Lung (tissue), 12 donors: ENCODE measurements around the gene CBLB. TPM values are rescaled to one million over a fixed set of nuclear protein-coding genes. Genes with fewer than 3 reads are reported as not detected.
"Not testable (repeated sequence)": the region's sequence is repeated elsewhere in the genome, so short reads cannot be mapped to it uniquely, and the experiment has no call there.

Source experiments
- ATAC-seq: fragments of 200-7000 bp; cut with Tn5 transposase; one replicate; pipeline ENCODE4 v1.9.1; 2020; ENCODE audit warnings: moderate number of reproducible peaks; ENCODE audit not compliant: insufficient read depth, low FRiP score
- DNase-seq, 3 donors: peaks; one replicate each; pipeline ENCODE4 v3.0.0-alpha.2; 2013 to 2017
- H3K27ac ChIP-seq, 2 donors: one replicate each; pipeline ENCODE4 v1.5.1; 2013; ENCODE audit warnings: mild to moderate bottlenecking in 2 of 2, moderate library complexity in 2 of 2, control low read depth in 1 of 2, inconsistent platforms in 1 of 2, low read depth in 1 of 2, low read length in 1 of 2
- H3K27me3 ChIP-seq, 3 donors: one replicate each; pipeline ENCODE4 v1.5.1; 2013; ENCODE audit warnings: low read length in 2 of 3; ENCODE audit not compliant: control insufficient read depth in 3 of 3, insufficient read depth in 3 of 3
- H3K36me3 ChIP-seq, 4 donors: one replicate each; pipeline ENCODE4 v1.5.1; 2013; ENCODE audit warnings: low read length in 4 of 4, mild to moderate bottlenecking in 1 of 4, moderate library complexity in 1 of 4; ENCODE audit not compliant: control insufficient read depth in 4 of 4, insufficient read depth in 4 of 4
- H3K4me1 ChIP-seq, 5 donors: one replicate each; pipeline ENCODE4 v1.5.1; 2013; ENCODE audit warnings: low read length in 5 of 5, mild to moderate bottlenecking in 2 of 5, moderate library complexity in 1 of 5; ENCODE audit not compliant: control insufficient read depth in 5 of 5, insufficient read depth in 5 of 5
- H3K4me3 ChIP-seq: one replicate; pipeline ENCODE4 v1.5.1; 2013; ENCODE audit warnings: mild to moderate bottlenecking, control low read depth, moderate library complexity
- H3K9ac ChIP-seq, 2 donors: one replicate each; pipeline ENCODE4 v1.5.1; 2013; ENCODE audit warnings: low read length in 2 of 2, control low read depth in 1 of 2; ENCODE audit not compliant: insufficient read depth in 1 of 2
- H3K9me3 ChIP-seq, 4 donors: one replicate each; pipeline ENCODE4 v1.5.1; 2013; ENCODE audit warnings: low read length in 3 of 4, mild to moderate bottlenecking in 1 of 4, moderate library complexity in 1 of 4; ENCODE audit not compliant: control insufficient read depth in 4 of 4, insufficient read depth in 3 of 4
- WGBS, 2 donors: extraction: QIAGEN DNeasy Blood & Tissue Kit; methylation state at CpG; one replicate each; pipeline ENCODE4 v1.1.7; 2013; 5-methylcytosine and 5-hydroxymethylcytosine counted together
- polyA plus RNA-seq, 2 donors: library from polyadenylated mRNA; stranded (reverse); fragments of 200-250 nt; gene quantifications; one replicate each; pipeline ENCODE4 v1.2.1, GENCODE V29; 2013
- total RNA-seq, 2 donors: library from RNA; depleted of rRNA in 1 of 2; stranded (reverse); fragments of >200 nt in 1 of 2; gene quantifications; one replicate each; pipeline ENCODE4 v1.2.1, GENCODE V29; 2014 to 2021
- TF ChIP-seq, protein P1 (sequence below): IDR thresholded peaks from 2 replicates; pipeline ENCODE4 v1.5.1; 2012; ENCODE audit warnings: mild to moderate bottlenecking; ENCODE audit errors: control extremely low read depth, extremely low read depth
- donor health status: control.
- donor health status: control.
- donor health status: Bipolar disorder and iron deficiency.
- donor health status: healthy.
- donor health status: DM: yes; HTN: yes; CAD: no.

The CBLB gene
- total and polyA plus RNA-seq, 4 donors = 7.2 to 124 (median 24.6) TPM

- Histone ChIP-seq H3K4me1 (peaks cover 0 to 36% (median 1%) of the 10 kb centered on the region in 5 donors), H3K27me3 (no peaks in the 10 kb centered on the region), H3K36me3 (peaks cover 0 to 13% (median 3%) of the 10 kb centered on the region in 4 donors), H3K9ac (no peak overlapping the region), H3K9me3 (no peaks in the 10 kb centered on the region), H3K27ac (peak overlapping the region in 1 of 2 donors; percentile 78), H3K4me3 (no peak overlapping the region)
- WGBS, 2 donors = 77 to 80% methylated on average over 2 of the region's 2 CpGs
- DNase-seq (no peak), ATAC-seq (no peak)
- TF ChIP-seq, protein P1, sequence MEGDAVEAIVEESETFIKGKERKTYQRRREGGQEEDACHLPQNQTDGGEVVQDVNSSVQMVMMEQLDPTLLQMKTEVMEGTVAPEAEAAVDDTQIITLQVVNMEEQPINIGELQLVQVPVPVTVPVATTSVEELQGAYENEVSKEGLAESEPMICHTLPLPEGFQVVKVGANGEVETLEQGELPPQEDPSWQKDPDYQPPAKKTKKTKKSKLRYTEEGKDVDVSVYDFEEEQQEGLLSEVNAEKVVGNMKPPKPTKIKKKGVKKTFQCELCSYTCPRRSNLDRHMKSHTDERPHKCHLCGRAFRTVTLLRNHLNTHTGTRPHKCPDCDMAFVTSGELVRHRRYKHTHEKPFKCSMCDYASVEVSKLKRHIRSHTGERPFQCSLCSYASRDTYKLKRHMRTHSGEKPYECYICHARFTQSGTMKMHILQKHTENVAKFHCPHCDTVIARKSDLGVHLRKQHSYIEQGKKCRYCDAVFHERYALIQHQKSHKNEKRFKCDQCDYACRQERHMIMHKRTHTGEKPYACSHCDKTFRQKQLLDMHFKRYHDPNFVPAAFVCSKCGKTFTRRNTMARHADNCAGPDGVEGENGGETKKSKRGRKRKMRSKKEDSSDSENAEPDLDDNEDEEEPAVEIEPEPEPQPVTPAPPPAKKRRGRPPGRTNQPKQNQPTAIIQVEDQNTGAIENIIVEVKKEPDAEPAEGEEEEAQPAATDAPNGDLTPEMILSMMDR = no peak
These were observed 47.4 kb downstream of the CBLB start for GRCh38 chr3:105821433-105821832.

DNA sequence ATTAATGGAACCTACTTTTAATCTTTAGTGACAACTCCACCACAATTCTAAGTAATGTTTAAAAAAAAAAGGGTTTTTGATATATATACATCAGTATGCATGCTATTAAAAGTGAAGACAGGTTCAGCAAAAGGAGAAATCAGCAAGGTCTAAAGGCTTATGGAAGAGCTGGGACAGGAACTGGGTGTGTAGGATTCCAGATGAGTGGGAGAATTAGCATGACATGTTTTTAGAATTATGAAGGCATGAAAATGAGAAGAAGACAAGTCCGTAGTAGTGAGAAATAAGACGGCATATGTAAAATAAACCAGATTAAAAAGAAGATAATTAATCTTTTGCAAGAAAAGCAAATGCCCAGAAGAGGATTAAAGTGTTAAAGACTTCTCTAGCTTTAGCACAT, 52.0 kb downstream of the CBLB start:
- peaks cover 0 to 3% (median under 1%) of the 10 kb centered on the region in 4 donors for H3K36me3 ChIP-seq
- peak overlapping the region in 1 of 2 donors; percentile 16 for H3K27ac ChIP-seq
- no peak overlapping the region for H3K9ac ChIP-seq
- peaks cover 0 to 16% (median 4%) of the 10 kb centered on the region in 5 donors for H3K4me1 ChIP-seq
- ATAC-seq (no peak), DNase-seq (no peak)
- WGBS, 2 donors = 94 to 98% methylated on average over 2 of the region's 2 CpGs
- H3K4me3 ChIP-seq = no peak overlapping the region
- TF ChIP-seq, protein P1 = no peak
- no peaks in the 10 kb centered on the region for H3K9me3 ChIP-seq
- no peaks in the 10 kb centered on the region for H3K27me3 ChIP-seq

DNA sequence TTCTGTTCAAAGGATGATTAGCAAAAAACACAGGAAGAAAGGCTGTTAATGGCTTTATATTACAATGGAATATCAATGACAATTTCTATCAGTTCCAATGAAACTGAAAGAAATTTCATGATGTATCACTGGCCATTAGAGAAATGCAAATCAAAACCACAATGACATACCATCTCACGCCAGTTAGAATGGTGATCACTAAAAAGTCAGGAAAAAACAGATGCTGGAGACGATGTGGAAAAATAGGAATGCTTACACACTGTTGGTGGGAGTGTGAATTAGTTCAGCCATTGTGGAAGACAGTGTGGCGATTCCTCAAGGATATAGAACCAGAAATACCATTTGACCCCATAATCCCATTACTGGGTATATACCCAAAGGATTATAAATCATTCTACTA, 53.5 kb downstream of the CBLB start:
- H3K4me1 ChIP-seq = peaks cover 0 to 13% (median 4%) of the 10 kb centered on the region in 5 donors
- H3K4me3 ChIP-seq, H3K9ac ChIP-seq, H3K36me3 ChIP-seq, H3K27me3 ChIP-seq, DNase-seq, H3K9me3 ChIP-seq, ATAC-seq: not testable (repeated sequence)
- 97 to 99% methylated on average over 3 of the region's 3 CpGs for WGBS, 2 donors
- peak overlapping the region in 1 of 2 donors; percentile 16 for H3K27ac ChIP-seq

DNA sequence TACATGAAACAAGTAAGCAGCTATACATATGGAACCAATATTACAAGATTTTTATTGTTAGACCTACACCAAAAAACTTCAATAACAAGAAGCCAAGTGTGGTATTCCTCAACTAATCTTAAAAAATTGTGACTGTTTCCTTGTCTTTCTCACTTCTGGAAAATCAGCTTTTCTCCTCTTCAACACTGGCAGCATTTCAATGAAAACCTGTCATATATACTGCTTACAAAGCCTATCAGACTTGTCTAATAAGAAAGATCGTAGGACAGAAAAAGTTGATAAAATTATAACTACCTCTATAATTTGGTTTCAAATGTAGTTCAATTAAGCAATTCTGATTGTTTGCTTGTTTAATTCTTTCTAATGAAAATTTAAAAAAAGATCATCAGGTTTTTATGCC, 55.1 kb downstream of the CBLB start:
- WGBS, 2 donors = 91% methylated on average over 1 of the region's 1 CpG
- DNase-seq = no peak
- ATAC-seq = no peak
- Histone ChIP-seq H3K4me3 (no peak overlapping the region), H3K36me3 (peaks cover 0 to 3% (median 0%) of the 10 kb centered on the region in 4 donors), H3K27me3 (no peaks in the 10 kb centered on the region), H3K4me1 (peaks cover 0 to 23% (median 10%) of the 10 kb centered on the region in 5 donors), H3K27ac (no peak overlapping the region), H3K9ac (no peak overlapping the region), H3K9me3 (no peaks in the 10 kb centered on the region)
- TF ChIP-seq, protein P1 = no peak
